CD4-positive, alpha-beta T cell (primary cell): ENCODE results near the gene VARS2. TPM values are rescaled to one million over a fixed set of nuclear protein-coding genes. Genes with fewer than 3 reads are reported as not detected.

Source experiments
- ATAC-seq: fragments of 200-7000 bp; cut with Tn5 transposase; one replicate; pipeline ENCODE4 v1.10.0; 2022; ENCODE audit warnings: mild to moderate bottlenecking; ENCODE audit not compliant: poor library complexity
- CTCF ChIA-PET: fragments of 350-600 bp; sonication (Branson Sonifier 250); formaldehyde crosslinking; loops from one replicate; lab custom pipeline; 2021; ENCODE audit warnings: antibody characterized with exemption, inconsistent platforms; lab: Charles Lee
- POLR2A ChIA-PET: fragments of 350-600 bp; sonication (Branson Sonifier 250); formaldehyde crosslinking; loops from one replicate; lab custom pipeline; 2021; ENCODE audit warnings: antibody characterized with exemption, inconsistent platforms; lab: Charles Lee
- DNase-seq, 14 experiments: peaks; one replicate each; pipeline ENCODE4 v3.0.0-alpha.2; 2013 to 2020; ENCODE audit warnings: mixed read lengths in 2 of 14
- H3K27ac ChIP-seq, 2 donors: one replicate each; pipeline versions ENCODE4 v1.5.1 to v1.7.0; 2013; ENCODE audit warnings: low read length in 2 of 2, low read depth in 1 of 2, mild to moderate bottlenecking in 1 of 2
- H3K27me3 ChIP-seq, 2 experiments: 1 replicate in 1 of 2; 2 replicates in 1 of 2; pipeline versions ENCODE4 v1.6.1 to v1.7.0; 2013; ENCODE audit warnings: low read length in 2 of 2, control low read depth in 1 of 2, mild to moderate bottlenecking in 1 of 2, moderate library complexity in 1 of 2; ENCODE audit not compliant: insufficient read depth in 2 of 2, control insufficient read depth in 1 of 2
- H3K36me3 ChIP-seq: one replicate; pipeline ENCODE4 v1.6.1; 2013; ENCODE audit warnings: low read length, control low read depth; ENCODE audit not compliant: insufficient read depth
- H3K4me1 ChIP-seq: one replicate; pipeline ENCODE4 v1.6.1; 2013; ENCODE audit warnings: low read length, control low read depth; ENCODE audit not compliant: insufficient read depth
- H3K4me3 ChIP-seq: one replicate; pipeline ENCODE4 v1.5.1; 2013; ENCODE audit warnings: mild to moderate bottlenecking, low read length, moderate library complexity
- H3K9me3 ChIP-seq, 2 experiments: 1 replicate in 1 of 2; 2 replicates in 1 of 2; pipeline versions ENCODE4 v1.6.1 to v1.7.0; 2013; ENCODE audit warnings: low read length in 2 of 2, mild to moderate bottlenecking in 2 of 2, control low read depth in 1 of 2, moderate library complexity in 1 of 2; ENCODE audit not compliant: control insufficient read depth in 1 of 2, insufficient read depth in 1 of 2
- H3K27ac Mint-ChIP-seq: one replicate; pipeline ENCODE4 v1.8.0; 2020; ENCODE audit warnings: mixed read lengths
- H3K27me3 Mint-ChIP-seq: one replicate; pipeline ENCODE4 v1.8.0; 2021; ENCODE audit warnings: mixed read lengths
- H3K36me3 Mint-ChIP-seq: one replicate; pipeline ENCODE4 v1.8.0; 2021; ENCODE audit warnings: low read depth, mixed read lengths
- H3K4me1 Mint-ChIP-seq: one replicate; pipeline ENCODE4 v1.8.0; 2021; ENCODE audit warnings: low read depth, mixed read lengths
- H3K4me3 Mint-ChIP-seq: one replicate; pipeline ENCODE4 v1.8.0; 2020; ENCODE audit warnings: mild to moderate bottlenecking, mixed read lengths
- H3K9me3 Mint-ChIP-seq: one replicate; pipeline ENCODE4 v1.8.0; 2020; ENCODE audit warnings: mixed read lengths
- CTCF ChIP-seq: fragments of 200-600 bp; IDR thresholded peaks from one replicate; pipeline ENCODE4 v1.8.0; 2022; ENCODE audit warnings: antibody characterized with exemption, mild to moderate bottlenecking
- intact Hi-C, 2 experiments: fragments of 100-400 bp; cut with DNase I in 1 of 2; cut with micrococcal nuclease in 1 of 2; formaldehyde crosslinking; loops; one replicate each; pipeline versions ENCODE4 v1.15.1 to v1.9.0; 2023 to 2025; cut with DNase I, micrococcal nuclease
- total RNA-seq, 174 experiments: library from RNA in 2 of 174; stranded (reverse) in 2 of 174; gene quantifications; one replicate each; pipeline ENCODE4 v1.2.3 and lab custom pipeline; 2021 to 2026

The VARS2 gene
- total RNA-seq, 2 experiments from 2014 or later: 19.3 to 21.7 TPM

- DNase-seq: no peak
- Mint-ChIP-seq H3K36me3 (no peaks in the 10 kb centered on the region), H3K4me1 (peaks cover 20% of the 10 kb centered on the region), H3K4me3 (no peak overlapping the region), H3K9me3 (no peaks in the 10 kb centered on the region), H3K27me3 (peaks cover 32% of the 10 kb centered on the region), H3K27ac (no peak overlapping the region)
- Histone ChIP-seq H3K4me3 (no peak overlapping the region), H3K4me1 (peaks cover 11% of the 10 kb centered on the region), H3K27ac (no peak overlapping the region), H3K9me3 (no peaks in the 10 kb centered on the region), H3K36me3 (no peaks in the 10 kb centered on the region), H3K27me3 (peaks cover 3 to 4% of the 10 kb centered on the region in 2 experiments)
- TF ChIP-seq CTCF: no peak
- intact Hi-C loops: no loop called here
- no peak for ATAC-seq
- POLR2A ChIA-PET: no interaction called here
- CTCF ChIA-PET: no interaction called here
Observed at GRCh38 chr6:30960907-30961673, 47.1 kb downstream of the VARS2 start.

DNA sequence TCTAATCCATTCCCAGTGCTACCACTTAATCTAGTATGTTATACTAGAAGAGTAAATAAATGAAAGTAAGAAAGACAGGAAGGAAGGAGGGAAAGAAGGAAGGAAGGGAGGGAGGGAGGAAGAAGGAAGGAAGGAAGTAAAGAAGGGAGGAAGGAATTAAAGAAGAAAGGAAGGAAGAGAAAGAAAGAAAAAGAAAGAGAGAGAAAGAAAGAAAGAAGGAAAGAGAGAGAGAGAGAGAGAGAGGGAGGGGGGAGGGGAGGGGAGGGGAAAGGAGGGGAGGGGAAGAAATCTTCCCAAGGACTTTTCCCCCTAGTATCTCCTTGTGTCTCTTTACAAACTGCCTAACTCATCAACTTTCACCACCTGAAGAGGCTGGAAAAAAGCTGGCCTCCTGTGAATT lies 48.7 kb downstream of the VARS2 start:
- H3K27me3 Mint-ChIP-seq: peaks cover 28% of the 10 kb centered on the region
- intact Hi-C loops: no loop called here
- Histone ChIP-seq H3K9me3 (no peaks in the 10 kb centered on the region), H3K4me1 (peaks cover 8% of the 10 kb centered on the region), H3K36me3 (no peaks in the 10 kb centered on the region), H3K27me3 (peaks cover 3 to 4% of the 10 kb centered on the region in 2 experiments), H3K4me3 (no peak overlapping the region), H3K27ac (no peak overlapping the region)
- no peaks in the 10 kb centered on the region for H3K9me3 Mint-ChIP-seq
- no peak for TF ChIP-seq CTCF
- no peak for DNase-seq
- no peaks in the 10 kb centered on the region for H3K36me3 Mint-ChIP-seq
- no peak overlapping the region for H3K4me3 Mint-ChIP-seq
- peaks cover 8% of the 10 kb centered on the region for H3K4me1 Mint-ChIP-seq
- CTCF ChIA-PET: no interaction called here
- ATAC-seq: no peak
- POLR2A ChIA-PET: no interaction called here
- H3K27ac Mint-ChIP-seq: no peak overlapping the region

GRCh38 chr6:30963641-30964040 lies 49.6 kb downstream of the VARS2 start:
- ATAC-seq (no peak), DNase-seq (no peak)
- Histone ChIP-seq H3K4me1 (peaks cover 8% of the 10 kb centered on the region), H3K27ac (no peak overlapping the region), H3K9me3 (no peaks in the 10 kb centered on the region), H3K27me3 (peaks cover 3 to 4% of the 10 kb centered on the region in 2 experiments), H3K36me3 (no peaks in the 10 kb centered on the region), H3K4me3 (no peak overlapping the region)
- intact Hi-C loops: no loop called here
- POLR2A ChIA-PET: no interaction called here
- Mint-ChIP-seq H3K27ac (no peak overlapping the region), H3K9me3 (no peaks in the 10 kb centered on the region), H3K27me3 (peaks cover 25% of the 10 kb centered on the region), H3K4me3 (no peak overlapping the region), H3K36me3 (no peaks in the 10 kb centered on the region), H3K4me1 (peaks cover 8% of the 10 kb centered on the region)
- TF ChIP-seq CTCF: no peak
- CTCF ChIA-PET: no interaction called here
